Measurements from ENCODE around the gene UGT1A6.

GRCh38 chr2:233815861-233816260 is 123.2 kb downstream of the UGT1A6 start:
- TF ChIP-seq LBX2 (CRISPR knock-in tag; IDR thresholded peaks at IDR 0.05; ENCODE audit: borderline replicate concordance): no peak
- TF ChIP-seq EZH2 (conservative IDR thresholded peaks at IDR 0.05; ENCODE audit: low read depth, low read length): no peak
- no peak for TF ChIP-seq KDM3A (CRISPR knock-in tag; IDR thresholded peaks at IDR 0.05; ENCODE audit: low read depth)

All from HepG2 (cell line).